NCI-H1092 treated with DMSO at 0.1 percent for 48 hours (cell line): ENCODE measurements around the gene TTC23L.
"Not testable (repeated sequence)": the region's sequence is repeated elsewhere in the genome, so short reads cannot be mapped to it uniquely, and the experiment has no call there.

Source experiments
- DNase-seq: peaks from one replicate; lab custom pipeline; 2025; lab: John Stamatoyannopoulos, UW

The TTC23L gene

DNA sequence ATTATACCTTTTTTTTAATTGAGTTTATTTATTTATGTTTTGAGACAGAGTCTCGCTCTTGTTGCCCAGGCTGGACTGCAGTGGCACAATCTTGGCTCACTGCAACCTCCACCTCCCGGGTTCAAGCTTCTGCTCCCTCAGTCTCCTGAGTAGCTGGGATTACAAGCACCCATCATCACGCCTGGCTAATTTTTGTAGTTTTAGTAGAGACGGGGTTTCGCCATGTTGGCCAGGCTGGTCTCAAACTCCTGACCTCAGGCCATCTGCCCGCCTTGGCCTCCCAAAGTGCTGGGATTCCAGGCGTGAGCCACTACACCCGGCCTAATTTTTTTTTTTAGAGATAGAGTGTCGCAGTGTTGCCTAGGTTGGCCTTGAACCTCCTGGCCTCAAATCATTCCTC lies 84.3 kb downstream of the TTC23L start:
- DNase-seq, result not testable (repeated sequence)

GRCh38 chr5:34923694-34924461 lies 84.9 kb downstream of the TTC23L start:
- DNase-seq, result no peak

- no peak for DNase-seq
Measured at GRCh38 chr5:34924462-34924765, 85.5 kb downstream of the TTC23L start.

- no peak for DNase-seq
Measured at GRCh38 chr5:34926318-34926888, 87.4 kb downstream of the TTC23L start.

DNA sequence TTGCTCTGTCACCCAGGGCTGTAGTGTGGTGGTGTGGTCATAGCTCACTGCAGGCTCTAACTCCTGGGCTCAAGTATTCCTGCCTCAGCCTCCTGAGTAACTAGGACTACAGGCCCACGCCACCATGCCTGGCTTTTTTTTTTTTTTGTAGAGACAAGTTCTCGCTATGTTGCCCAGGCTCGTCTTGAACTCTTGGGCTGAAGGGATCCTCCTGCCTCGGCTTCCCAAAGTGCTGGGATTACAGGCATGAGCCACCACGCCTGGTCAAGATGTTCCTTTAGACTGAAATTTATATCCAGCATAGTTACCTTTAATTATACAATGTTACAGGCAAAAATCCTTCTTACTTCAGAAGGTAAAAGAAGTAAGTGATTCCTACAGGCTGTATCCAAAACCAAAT lies 88.8 kb downstream of the TTC23L start:
- no peak for DNase-seq

- no peak for DNase-seq
Measured at GRCh38 chr5:34928267-34928666, 89.3 kb downstream of the TTC23L start.

- peak; percentile 98 for DNase-seq
Measured at GRCh38 chr5:34929134-34929719, 90.3 kb downstream of the TTC23L start, which contains the start of gene DNAJC21. DNAJC21 (plus strand) TSS chr5:34929559; CDS start chr5:34929820, 261 bp downstream.

DNA sequence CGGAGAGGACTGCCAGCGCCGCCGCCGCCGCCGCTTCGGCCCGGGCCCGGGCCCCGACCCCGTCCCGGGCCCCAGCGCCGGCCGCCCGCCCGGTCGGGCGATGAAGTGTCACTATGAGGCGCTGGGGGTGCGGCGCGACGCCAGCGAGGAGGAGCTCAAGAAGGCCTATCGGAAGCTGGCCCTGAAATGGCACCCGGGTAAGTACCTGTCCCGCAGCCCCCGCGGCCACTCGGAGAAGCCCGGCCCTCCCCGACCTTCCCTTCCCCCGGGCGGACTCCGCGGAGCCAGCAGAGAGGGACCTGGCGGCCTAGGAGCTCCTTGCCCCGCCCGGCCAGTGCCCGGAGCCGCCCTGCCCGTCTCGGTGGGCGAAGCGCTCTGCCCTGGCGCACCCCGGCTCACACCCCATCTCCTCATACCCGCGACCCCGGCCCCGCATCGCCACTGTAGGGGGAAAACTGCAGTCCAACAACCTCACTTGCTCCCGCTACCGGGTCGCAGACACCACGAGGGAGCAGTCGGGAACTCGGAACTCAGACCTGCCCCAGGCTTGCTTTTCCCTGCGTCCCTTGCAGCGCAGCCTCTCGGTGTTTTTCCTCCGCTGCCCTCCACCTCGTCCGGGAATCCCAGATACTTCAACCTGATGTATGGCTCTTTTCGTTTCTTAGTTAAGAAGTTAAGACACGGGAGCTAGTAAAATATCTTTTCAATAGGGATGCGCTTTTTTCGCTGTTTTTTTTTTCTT lies 90.9 kb downstream of the TTC23L start:
- peak; percentile 67 for DNase-seq

- DNase-seq, result no peak
Measured at GRCh38 chr5:34930462-34930844, 91.5 kb downstream of the TTC23L start.

- DNase-seq, result no peak
Measured at GRCh38 chr5:34930870-34931269, 91.9 kb downstream of the TTC23L start.

- no peak for DNase-seq
Measured at GRCh38 chr5:34932947-34933346, 94.0 kb downstream of the TTC23L start.

DNA sequence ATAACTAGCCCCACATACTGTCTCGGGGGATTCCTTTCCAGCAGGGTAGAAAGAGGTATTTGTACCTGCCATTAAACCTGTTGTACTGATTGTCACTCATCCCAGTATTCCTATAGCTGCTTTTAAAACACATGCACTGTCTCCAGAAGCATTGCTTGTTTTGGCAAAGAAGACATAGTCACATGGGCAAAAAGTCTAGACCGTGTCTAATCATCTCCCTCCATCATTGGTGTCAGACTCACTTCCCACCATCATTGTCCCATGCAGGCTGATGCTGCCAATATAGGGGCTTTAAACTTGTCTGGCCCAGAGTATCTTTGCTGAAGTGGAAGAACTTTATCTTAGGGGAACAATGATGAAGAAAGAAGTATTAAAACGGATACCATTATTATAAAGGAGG lies 103.0 kb downstream of the TTC23L start:
- DNase-seq, result no peak

DNA sequence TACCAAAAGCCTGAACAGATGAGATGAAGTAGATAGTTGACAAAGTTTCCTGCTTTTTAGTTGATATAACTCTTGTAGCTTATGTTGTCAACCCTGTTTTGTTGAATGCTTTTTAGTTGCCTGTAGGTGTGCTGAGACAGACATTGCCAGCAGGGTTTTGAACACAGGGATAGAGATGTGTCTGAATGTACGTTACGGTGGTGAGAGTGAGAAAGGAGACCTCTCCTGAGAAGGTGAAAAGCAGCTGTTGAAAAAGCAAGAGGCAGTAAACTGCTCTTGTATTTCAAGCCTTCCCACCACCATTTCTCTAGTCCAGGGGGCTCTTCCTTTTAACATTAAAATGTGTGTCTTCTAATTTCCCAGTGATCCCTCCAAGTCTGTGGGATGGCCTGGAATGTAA lies 105.1 kb downstream of the TTC23L start:
- no peak for DNase-seq

DNA sequence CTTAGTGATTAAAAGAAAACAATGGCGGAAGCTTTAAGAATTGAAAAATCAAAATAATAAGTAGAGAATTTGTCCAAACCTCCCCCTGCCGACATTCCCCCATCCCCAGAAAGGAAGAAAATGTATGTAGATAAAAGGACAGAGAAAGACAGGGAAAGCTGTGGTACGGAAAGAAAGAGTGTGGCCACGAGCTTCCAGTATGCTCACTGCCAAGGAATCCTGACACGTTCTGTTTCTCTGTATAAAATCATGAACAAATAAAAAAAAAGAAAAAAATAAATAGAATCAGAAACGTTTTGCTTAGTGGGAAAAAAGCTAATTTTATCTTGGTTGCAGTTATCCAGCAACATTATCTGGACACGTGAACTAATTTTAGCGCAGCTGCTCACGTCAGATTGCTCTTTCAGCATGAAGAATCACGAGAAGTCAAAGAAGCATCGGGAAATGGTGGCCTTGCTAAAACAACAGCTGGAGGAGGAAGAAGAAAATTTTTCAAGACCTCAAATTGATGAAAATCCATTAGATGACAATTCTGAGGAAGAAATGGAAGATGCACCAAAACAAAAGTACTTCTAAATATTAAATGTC lies 105.6 kb downstream of the TTC23L start:
- DNase-seq, result no peak
